Esophagus muscularis mucosa (tissue), 4 donors: ENCODE data around the gene TBC1D22A. TPM values are rescaled to one million over a fixed set of nuclear protein-coding genes. Genes with fewer than 3 reads are reported as not detected.

Source experiments
- DNase-seq: peaks from one replicate; pipeline ENCODE4 v3.0.0-alpha.2; 2017; ENCODE audit errors: extremely low spot score
- H3K27ac ChIP-seq, 4 donors: fragments of 200-600 bp; sonication (generic); replicated peaks in 1 of 4; 1 replicate in 3 of 4; 2 replicates in 1 of 4; pipeline ENCODE4 v1.5.1; 2016 to 2019; ENCODE audit warnings: mild to moderate bottlenecking in 1 of 4
- H3K27me3 ChIP-seq, 4 donors: fragments of 200-600 bp; sonication (generic); one replicate each; pipeline versions ENCODE4 v1.5.1 to v1.6.0; 2016 to 2019
- H3K36me3 ChIP-seq, 4 donors: fragments of 200-600 bp; sonication (generic); one replicate each; pipeline ENCODE4 v1.5.1; 2016 to 2019
- H3K4me1 ChIP-seq, 4 donors: fragments of 200-600 bp; sonication (generic); one replicate each; pipeline ENCODE4 v1.5.1; 2016 to 2019
- H3K4me3 ChIP-seq, 4 donors: fragments of 200-600 bp; sonication (generic); 1 replicate in 2 of 4; 2 replicates in 2 of 4; pipeline ENCODE4 v1.5.1; 2016 to 2019; ENCODE audit warnings: mild to moderate bottlenecking in 4 of 4, moderate library complexity in 1 of 4
- H3K9me3 ChIP-seq, 4 donors: fragments of 200-600 bp; sonication (generic); 1 replicate in 3 of 4; 2 replicates in 1 of 4; pipeline ENCODE4 v1.5.1; 2016 to 2019
- CTCF ChIP-seq, 3 experiments: fragments of 200-600 bp in 2 of 3; fragments of 450-650 bp in 1 of 3; sonication (generic) in 2 of 3; IDR thresholded peaks; one replicate each; pipeline ENCODE4 v1.5.1; 2017 to 2019; ENCODE audit warnings: antibody characterized with exemption in 3 of 3, mild to moderate bottlenecking in 2 of 3, moderate library complexity in 1 of 3
- EP300 ChIP-seq: sonication (generic); formaldehyde crosslinking; IDR thresholded peaks from one replicate; pipeline ENCODE4 v1.6.1; 2017; ENCODE audit warnings: antibody characterized with exemption
- POLR2A ChIP-seq: fragments of 450-650 bp; IDR thresholded peaks from one replicate; pipeline ENCODE4 v1.6.1; 2017; ENCODE audit warnings: antibody characterized with exemption, moderate library complexity, mild to moderate bottlenecking, low read depth
- POLR2AphosphoS5 ChIP-seq, 2 donors: sonication (generic); formaldehyde crosslinking; IDR thresholded peaks; one replicate each; pipeline ENCODE4 v1.6.1; 2017; ENCODE audit warnings: antibody characterized with exemption in 2 of 2
- WGBS: methylation state at CpG from one replicate; pipeline ENCODE4 v1.1.5; 2018; 5-methylcytosine and 5-hydroxymethylcytosine counted together
- intact Hi-C: fragments of 100-400 bp; cut with DNase I; formaldehyde crosslinking; loops from one replicate; pipeline ENCODE4 v1.15.1; 2023
- total RNA-seq, 4 donors: library from RNA; depleted of rRNA; stranded (reverse); fragments of >200 nt; gene quantifications; one replicate each; pipeline versions ENCODE4 v1.1.0 to v1.2.1, GENCODE V29; 2016

Gene TBC1D22A
- total RNA-seq, 4 donors from 2014 or later: 15.2 to 20.7 (median 18.8) TPM

GRCh38 chr22:46757104-46757503 is 5.3 kb upstream of the TBC1D22A start:
- H3K27ac ChIP-seq: no peak overlapping the region
- intact Hi-C loops: no loop called here
- 100% methylated on average over 1 of the region's 2 CpGs for WGBS
- peaks cover 37 to 50% (median 46%) of the 10 kb centered on the region in 4 donors for H3K4me1 ChIP-seq
- no peaks in the 10 kb centered on the region for H3K36me3 ChIP-seq
- H3K27me3 ChIP-seq: no peaks in the 10 kb centered on the region
- no peak for TF ChIP-seq POLR2A
- no peak for TF ChIP-seq EP300
- TF ChIP-seq POLR2AphosphoS5 (IDR thresholded peaks at IDR 0.05): no peak
- TF ChIP-seq CTCF (IDR thresholded peaks at IDR 0.05): no peak
- no peak for DNase-seq
- H3K4me3 ChIP-seq: no peak overlapping the region
- H3K9me3 ChIP-seq: peaks cover 0 to 7% (median 1%) of the 10 kb centered on the region in 4 donors

- H3K27ac ChIP-seq: no peak overlapping the region
- H3K36me3 ChIP-seq: no peaks in the 10 kb centered on the region
- no peak overlapping the region for H3K4me3 ChIP-seq
- no peak for DNase-seq
- 78% methylated on average over 1 of the region's 1 CpG for WGBS
- no peaks in the 10 kb centered on the region for H3K27me3 ChIP-seq
- peaks cover 30 to 47% (median 44%) of the 10 kb centered on the region in 4 donors for H3K4me1 ChIP-seq
- intact Hi-C loops: no loop called here
- TF ChIP-seq POLR2AphosphoS5 (IDR thresholded peaks at IDR 0.05): no peak
- no peak for TF ChIP-seq CTCF (IDR thresholded peaks at IDR 0.05)
- no peak for TF ChIP-seq EP300
- no peak for TF ChIP-seq POLR2A
- peaks cover 0 to 7% (median 1%) of the 10 kb centered on the region in 4 donors for H3K9me3 ChIP-seq
Measured at GRCh38 chr22:46758121-46758520, 4.3 kb upstream of the TBC1D22A start.

GRCh38 chr22:46758867-46759290 is 3.6 kb upstream of the TBC1D22A start:
- no peak for DNase-seq
- H3K27me3 ChIP-seq: no peaks in the 10 kb centered on the region
- H3K36me3 ChIP-seq: no peaks in the 10 kb centered on the region
- intact Hi-C loops: no loop called here
- TF ChIP-seq EP300: no peak
- no peak for TF ChIP-seq POLR2A
- TF ChIP-seq POLR2AphosphoS5 (IDR thresholded peaks at IDR 0.05): no peak
- TF ChIP-seq CTCF (IDR thresholded peaks at IDR 0.05): peak; percentile 36 to 63 (median 43)
- H3K4me1 ChIP-seq: peaks cover 28 to 47% (median 44%) of the 10 kb centered on the region in 4 donors
- no peak overlapping the region for H3K4me3 ChIP-seq
- WGBS: 46% methylated on average over 6 of the region's 6 CpGs
- H3K9me3 ChIP-seq: peaks cover 0 to 7% (median 1%) of the 10 kb centered on the region in 4 donors
- H3K27ac ChIP-seq: no peak overlapping the region

- DNase-seq: no peak
- Histone ChIP-seq H3K9me3 (peaks cover 0 to 3% (median 1%) of the 10 kb centered on the region in 4 donors), H3K27me3 (no peaks in the 10 kb centered on the region), H3K36me3 (peaks cover 0 to 3% (median 0%) of the 10 kb centered on the region in 4 donors), H3K4me1 (peaks cover 21 to 49% (median 41%) of the 10 kb centered on the region in 4 donors), H3K4me3 (no peak overlapping the region), H3K27ac (no peak overlapping the region)
- WGBS: 80% methylated on average over 6 of the region's 6 CpGs
- intact Hi-C loops: no loop called here
- TF ChIP-seq EP300 (no peak), POLR2A (no peak), POLR2AphosphoS5 (IDR thresholded peaks at IDR 0.05) (no peak), CTCF (IDR thresholded peaks at IDR 0.05) (no peak)
Measured at GRCh38 chr22:46761017-46761416, 1.4 kb upstream of the TBC1D22A start.
